NCI-H187 treated with DMSO at 0.1 percent for 48 hours (cell line): ENCODE measurements around the gene TFF2.

Source experiments
- DNase-seq: peaks from one replicate; lab custom pipeline; 2025; lab: John Stamatoyannopoulos, UW

TFF2 gene, protein sequence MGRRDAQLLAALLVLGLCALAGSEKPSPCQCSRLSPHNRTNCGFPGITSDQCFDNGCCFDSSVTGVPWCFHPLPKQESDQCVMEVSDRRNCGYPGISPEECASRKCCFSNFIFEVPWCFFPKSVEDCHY

DNA sequence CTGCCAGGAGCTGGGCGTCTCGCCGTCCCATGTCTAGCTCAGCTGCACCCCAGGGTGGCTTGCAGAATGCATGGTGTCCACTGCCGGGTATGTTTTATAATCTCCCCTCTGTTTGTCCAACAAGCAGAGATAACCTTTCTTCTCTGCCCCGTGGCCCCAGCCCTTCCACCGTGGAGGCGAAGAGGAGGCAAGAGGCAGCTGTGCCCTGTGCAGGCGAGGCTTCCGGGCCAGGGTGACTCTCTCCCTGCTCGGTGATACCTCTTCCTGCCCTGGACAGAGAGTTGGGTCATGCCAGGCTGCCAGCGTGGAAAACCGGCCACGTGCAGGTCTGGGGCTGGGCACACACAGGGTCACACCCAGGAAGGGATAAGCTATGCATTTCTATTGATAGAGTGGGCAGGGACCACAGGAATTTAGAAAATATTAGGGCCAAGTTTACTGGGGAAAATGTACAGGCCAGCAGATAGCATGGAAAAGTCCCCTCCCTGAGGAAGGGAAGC lies at the start of gene TFF2:
Gene TFF2 (minus strand): TSS at position 68 of the 500 bp plus-strand sequence. CDS start 37 bp downstream, at position 31.
- no peak for DNase-seq

DNA sequence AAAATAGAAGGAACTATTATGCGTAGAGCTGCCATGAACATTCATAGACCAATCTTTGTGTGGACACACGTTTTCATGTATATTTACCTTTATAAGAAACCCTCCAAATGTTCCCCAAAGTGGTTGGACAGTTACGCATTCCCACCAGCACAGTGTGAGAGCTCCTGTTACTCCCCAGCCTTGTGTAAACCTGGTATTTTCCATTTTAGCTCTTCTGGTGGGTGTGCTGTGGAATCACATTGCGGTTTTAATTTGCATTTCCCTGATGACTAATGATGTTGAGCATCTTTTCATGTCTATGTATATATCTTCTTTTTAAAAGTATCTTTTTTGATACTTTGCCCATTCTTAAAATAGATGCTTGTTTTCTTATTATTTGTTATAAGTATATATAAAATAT lies 49.7 kb upstream of the TFF2 start:
- DNase-seq = no peak

- no peak for DNase-seq
Observed at GRCh38 chr21:42398436-42399028, 47.7 kb upstream of the TFF2 start.

DNA sequence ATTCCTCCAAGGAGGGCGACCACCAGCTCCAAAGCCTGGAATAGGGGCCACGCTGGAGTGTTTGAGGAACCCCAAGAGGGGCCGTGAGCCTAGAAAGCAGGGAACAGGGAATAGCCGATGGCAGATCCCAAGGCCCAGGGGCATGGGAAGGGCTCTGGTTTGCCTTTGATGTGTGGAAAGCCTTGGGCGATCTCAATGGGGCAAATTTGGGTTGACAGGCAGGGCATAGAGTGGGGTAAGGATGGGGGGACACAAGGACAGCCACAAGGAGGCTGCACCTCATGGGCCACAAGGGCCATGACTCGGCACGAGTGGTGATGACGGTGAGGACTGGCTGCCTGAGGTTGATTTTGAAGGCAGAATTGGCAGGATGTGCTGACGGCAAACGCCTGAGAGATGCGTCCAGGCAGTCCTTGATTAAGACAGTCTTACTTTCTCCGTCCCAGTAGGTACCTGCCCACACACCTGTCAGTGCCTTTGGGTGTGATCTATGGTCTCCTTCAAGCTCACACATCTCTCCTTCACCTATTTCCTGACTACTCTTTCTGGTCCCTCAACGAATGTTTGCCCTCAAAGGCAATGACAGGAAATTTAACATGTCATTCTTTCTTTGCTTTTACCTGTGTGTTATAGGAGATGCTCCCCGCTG lies 47.1 kb upstream of the TFF2 start:
- DNase-seq = no peak

DNA sequence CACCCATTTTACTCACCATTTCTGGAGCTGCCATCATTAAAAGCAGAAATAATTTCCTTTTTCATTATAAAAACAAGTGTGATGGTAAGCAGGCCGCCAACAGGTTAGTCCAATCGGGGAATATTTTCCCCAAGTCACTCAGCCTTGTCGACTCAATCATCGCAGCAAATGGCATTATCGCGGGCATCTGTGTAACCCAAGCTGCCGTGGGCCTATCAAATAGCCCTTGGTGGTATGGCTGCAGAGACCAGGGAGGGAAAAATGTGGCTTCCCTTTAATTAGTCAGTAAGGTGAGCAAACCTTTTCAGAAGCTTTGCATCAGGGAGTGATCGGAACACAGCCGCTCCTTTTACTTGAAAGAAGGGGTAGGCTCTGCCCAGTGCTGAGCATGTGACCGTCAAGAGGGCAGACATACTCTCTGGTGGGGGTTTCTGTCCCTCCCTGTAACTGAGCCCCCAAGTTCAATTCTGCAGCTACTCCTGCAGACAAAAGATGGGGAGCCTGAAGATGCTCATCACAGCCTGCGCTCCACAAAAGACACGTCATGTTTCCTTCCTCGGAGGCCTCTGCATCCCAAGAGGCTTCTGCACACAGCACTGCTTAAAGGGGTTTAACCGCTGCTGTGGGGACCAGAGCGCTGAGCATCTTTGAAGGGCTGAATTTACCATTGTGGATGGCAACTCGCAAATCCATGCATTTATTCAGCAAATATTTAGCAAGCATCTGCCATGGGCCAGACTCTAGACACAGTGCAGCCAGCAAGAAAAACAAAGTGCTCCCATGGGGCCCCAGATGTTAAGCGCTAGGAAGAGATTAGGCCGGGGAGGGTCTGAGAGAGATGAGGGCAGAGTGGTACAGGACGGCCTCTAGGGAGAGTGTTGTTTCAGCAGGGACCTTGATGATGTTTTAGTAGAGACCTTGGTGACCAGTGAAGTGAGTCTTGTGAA lies 46.3 kb upstream of the TFF2 start:
- DNase-seq = no peak

GRCh38 chr21:42395905-42396651 lies 45.3 kb upstream of the TFF2 start, which contains the start of gene TMPRSS3:
Gene TMPRSS3, minus strand, starts transcription at chr21:42396052. Its CDS starts 635 bp downstream, at chr21:42395417.
- no peak for DNase-seq

DNA sequence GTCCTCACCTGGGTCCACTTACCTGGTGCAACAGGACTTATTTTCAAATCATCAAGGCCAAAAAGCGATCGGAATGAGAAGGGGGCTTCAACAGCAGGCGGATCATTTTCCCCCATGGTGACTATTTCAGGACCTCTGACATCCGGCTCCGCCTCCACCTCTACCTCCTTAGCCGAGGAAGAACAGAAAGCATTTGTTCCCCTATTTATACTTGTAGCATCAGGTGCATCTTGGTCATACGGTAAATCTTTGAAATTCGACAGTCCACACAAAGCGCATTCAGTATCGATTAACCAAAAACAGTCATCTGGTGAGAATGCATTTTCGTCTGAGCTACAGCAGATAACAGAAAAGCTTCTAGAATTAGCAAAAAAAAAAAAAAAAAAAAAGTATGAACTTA lies 44.5 kb upstream of the TFF2 start:
- DNase-seq = no peak

DNA sequence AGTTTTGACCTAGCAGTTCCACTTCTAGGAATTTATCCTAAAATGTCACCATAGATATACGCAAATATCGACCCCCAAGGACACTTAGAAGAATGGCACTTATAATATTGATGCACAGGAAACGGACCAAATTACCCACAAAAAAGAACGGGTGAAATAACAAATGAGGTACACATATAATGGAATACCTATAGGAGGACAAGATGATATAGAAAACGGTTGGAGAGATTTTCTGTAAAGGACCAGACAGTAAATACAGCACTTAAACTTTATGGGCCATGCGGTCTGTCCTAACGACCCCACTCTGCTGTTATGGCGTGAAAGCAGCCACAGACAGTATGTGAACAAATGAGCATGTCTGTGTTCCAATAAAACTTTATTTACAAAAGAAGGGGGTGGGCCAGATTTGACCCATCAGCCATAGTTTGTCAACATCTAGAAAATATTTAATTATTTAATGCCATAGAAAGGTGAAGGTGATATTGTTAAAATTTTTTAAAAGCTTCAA lies 42.7 kb upstream of the TFF2 start:
- DNase-seq = no peak

DNA sequence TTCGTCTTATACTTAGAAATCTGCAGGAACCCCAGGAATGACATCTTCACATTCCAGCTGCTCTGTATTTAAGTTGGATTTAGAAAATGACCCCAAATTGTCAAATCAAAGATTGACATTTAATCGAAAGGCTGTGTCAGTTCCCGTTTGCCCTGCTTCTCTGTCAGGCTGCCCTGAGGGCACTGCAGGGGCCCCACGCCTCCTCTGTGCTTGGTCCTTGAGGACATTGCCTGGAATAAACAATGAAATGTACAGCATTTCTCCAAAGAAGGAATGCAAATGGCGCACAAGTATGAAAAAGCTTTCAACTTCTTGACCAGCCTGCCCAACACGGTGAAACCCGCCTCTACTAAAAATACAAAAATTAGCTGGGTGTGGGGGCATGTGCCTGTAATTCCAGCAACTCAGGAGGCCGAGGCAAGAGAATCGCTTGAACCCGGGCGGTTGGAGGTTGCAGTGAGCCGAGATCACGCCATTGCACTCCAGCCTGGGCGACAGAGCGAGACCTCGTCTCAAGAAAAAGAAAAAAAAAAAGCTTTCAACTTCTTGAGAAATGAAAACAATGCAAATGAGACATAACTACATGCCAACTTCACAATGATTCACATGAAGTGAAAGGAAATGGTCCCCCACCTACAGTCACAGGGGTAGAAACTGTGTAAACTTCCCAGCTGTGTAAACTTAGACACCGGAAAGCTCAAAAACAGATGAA lies 42.1 kb upstream of the TFF2 start:
- DNase-seq = no peak

DNA sequence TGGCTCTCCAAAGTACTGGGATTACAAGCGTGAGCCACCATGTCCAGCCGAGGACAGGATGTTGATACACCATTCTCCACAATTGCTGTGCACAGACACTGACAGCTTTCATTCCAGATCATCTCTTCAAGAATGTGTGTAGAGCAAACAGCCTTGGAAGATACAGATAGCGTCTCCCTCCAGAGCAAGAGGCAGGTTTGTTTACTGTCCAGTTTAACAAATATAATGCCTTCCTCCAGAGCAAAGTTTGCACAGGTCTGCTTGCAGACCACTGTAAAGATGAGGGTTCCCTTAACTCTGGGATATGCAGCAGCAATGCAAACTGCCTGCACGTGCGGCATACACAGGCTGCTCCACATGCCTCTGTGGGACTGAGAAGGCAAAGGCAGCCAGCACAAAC lies 40.5 kb upstream of the TFF2 start:
- no peak for DNase-seq

GRCh38 chr21:42390696-42391095 lies 39.9 kb upstream of the TFF2 start:
- DNase-seq = no peak

GRCh38 chr21:42390193-42390592 lies 39.4 kb upstream of the TFF2 start:
- DNase-seq = no peak

GRCh38 chr21:42389449-42389835 lies 38.6 kb upstream of the TFF2 start:
- DNase-seq = no peak

DNA sequence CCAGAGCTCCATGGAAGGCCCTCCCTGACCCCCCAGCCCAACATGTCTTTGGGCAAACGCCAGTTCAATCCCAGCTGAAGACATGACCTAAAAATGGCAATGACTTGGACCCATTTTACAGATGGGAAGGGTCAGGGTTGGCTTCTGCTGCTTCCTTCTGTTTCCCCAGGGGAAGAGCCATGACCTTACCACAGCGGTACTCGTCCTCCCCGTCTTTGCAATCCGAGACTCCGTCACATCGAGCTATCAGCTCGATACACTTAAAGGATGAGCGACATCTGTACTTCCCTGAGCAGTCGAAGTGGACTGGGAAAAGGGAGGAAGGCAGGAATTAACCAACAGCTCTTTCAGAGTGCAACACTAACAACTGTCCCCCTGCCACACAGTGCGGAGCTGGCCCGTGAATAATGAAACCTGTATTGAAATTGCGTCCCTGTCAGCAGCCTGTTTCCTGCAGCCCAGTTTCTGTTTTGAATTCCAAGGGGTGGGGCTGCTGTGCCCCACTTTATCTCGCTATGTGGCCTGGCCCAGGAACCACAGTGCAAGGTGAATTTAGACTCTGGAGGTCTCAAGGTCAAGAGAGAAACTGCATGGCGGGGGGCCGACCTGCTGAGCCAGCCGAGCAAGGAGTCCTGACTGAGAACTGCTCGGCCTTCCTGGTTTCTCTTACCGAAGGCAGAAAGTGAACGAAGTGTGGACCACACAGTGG lies 38.1 kb upstream of the TFF2 start:
- DNase-seq = no peak

- DNase-seq = no peak
Observed at GRCh38 chr21:42387843-42388340, 37.1 kb upstream of the TFF2 start.

GRCh38 chr21:42387164-42387563 lies 36.4 kb upstream of the TFF2 start:
- no peak for DNase-seq

- no peak for DNase-seq
Observed at GRCh38 chr21:42386034-42386591, 35.3 kb upstream of the TFF2 start.

DNA sequence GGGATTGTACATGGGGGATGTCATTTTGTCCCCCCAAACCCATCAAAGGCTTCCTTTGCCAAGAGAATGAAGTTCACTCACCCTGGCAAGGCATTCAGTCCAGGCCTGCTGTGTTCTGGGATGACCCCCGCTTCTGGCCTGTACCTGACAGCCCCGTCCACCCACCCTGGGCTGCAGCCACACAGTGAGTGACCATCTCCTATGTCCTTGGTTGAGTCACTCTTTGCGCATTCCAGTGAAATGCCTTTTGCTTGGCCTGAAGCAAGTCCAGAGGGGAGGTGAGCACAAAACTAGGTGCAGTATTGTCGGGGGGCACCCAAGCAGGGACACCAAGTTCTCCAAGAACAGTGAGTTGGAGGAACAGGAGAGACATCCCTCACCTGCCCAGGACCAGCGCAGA lies 34.8 kb upstream of the TFF2 start:
- no peak for DNase-seq

DNA sequence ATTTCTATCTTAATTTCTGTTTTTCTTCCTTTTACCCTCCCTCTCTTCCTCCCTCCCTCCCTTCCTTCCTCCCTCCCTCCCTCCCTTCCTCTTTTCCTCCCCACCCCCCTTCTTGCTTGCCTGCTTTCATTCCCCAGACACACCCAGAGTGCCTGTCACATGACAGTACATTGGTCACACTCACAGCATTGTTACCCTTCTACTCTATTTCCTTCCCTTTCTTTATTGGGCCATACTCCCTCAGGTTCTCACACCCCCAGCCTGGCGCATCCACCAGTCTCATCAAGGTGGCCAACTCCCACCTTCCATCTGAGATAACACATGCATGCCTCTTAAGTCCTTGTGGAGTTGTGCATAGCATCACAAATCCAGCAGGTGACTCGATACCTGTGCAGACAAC lies 34.2 kb upstream of the TFF2 start:
- no peak for DNase-seq
